MM.1S (cell line): ENCODE measurements around the gene IL17C.

Experiments
- EZH2phosphoT487 ChIP-seq: fragments of 300-600 bp; sonication (generic); IDR thresholded peaks from 2 replicates; pipeline ENCODE4 v1.6.1; 2018; ENCODE audit warnings: antibody characterized with exemption, low read length
- TF ChIP-seq, protein P1 (sequence below): fragments of 300-600 bp; sonication (generic); IDR thresholded peaks from 2 replicates; pipeline ENCODE4 v1.5.1; 2016; ENCODE audit warnings: antibody characterized with exemption, low read length, mixed read lengths

- TF ChIP-seq, protein P1, sequence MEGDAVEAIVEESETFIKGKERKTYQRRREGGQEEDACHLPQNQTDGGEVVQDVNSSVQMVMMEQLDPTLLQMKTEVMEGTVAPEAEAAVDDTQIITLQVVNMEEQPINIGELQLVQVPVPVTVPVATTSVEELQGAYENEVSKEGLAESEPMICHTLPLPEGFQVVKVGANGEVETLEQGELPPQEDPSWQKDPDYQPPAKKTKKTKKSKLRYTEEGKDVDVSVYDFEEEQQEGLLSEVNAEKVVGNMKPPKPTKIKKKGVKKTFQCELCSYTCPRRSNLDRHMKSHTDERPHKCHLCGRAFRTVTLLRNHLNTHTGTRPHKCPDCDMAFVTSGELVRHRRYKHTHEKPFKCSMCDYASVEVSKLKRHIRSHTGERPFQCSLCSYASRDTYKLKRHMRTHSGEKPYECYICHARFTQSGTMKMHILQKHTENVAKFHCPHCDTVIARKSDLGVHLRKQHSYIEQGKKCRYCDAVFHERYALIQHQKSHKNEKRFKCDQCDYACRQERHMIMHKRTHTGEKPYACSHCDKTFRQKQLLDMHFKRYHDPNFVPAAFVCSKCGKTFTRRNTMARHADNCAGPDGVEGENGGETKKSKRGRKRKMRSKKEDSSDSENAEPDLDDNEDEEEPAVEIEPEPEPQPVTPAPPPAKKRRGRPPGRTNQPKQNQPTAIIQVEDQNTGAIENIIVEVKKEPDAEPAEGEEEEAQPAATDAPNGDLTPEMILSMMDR, result no peak
- TF ChIP-seq EZH2phosphoT487, result no peak
Observed at GRCh38 chr16:88686439-88687253, 48.3 kb downstream of the IL17C start, which contains the start of gene SNAI3.
